ENCODE measurements around the gene PGBD5.

Gene PGBD5

DNA sequence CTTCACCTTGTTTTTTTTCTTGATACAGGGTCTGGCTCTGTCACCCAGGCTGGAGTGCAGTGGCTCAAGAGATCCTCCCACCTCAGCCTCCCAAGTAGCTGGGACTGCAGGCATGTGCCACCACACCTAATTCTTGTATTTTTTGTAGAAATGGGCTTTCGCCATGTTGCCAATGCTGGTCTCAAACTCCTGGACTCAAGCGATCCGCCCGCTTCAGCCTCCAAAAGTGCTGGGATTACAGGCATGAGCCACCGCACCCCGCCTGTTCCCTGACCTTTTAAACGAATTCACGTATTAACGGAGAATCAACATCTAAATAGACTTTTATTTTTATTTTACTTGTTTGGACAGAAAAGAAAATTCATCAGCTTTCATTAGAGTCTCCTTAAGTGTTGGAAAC is 104.8 kb downstream of the PGBD5 start:
- no peak overlapping the region for H3K4me3 ChIP-seq (ENCODE audit: insufficient read depth, low read depth, low read length, poor library complexity, severe bottlenecking)
- no peak for DNase-seq
- no peaks in the 10 kb centered on the region for H3K4me1 ChIP-seq (ENCODE audit: control insufficient read depth, insufficient read depth, low read length, poor library complexity, severe bottlenecking)
- H3K9me3 ChIP-seq (ENCODE audit: control insufficient read depth, low read length) = no peaks in the 10 kb centered on the region
- H3K27ac ChIP-seq (ENCODE audit: insufficient read depth, low read length, poor library complexity, severe bottlenecking) = no peak overlapping the region
- no peaks in the 10 kb centered on the region for H3K27me3 ChIP-seq (replicated peaks; ENCODE audit: control insufficient read depth, insufficient read depth, low read length, poor library complexity, severe bottlenecking)
- no peaks in the 10 kb centered on the region for H3K36me3 ChIP-seq (ENCODE audit: control insufficient read depth, insufficient read depth, low read length)

DNA sequence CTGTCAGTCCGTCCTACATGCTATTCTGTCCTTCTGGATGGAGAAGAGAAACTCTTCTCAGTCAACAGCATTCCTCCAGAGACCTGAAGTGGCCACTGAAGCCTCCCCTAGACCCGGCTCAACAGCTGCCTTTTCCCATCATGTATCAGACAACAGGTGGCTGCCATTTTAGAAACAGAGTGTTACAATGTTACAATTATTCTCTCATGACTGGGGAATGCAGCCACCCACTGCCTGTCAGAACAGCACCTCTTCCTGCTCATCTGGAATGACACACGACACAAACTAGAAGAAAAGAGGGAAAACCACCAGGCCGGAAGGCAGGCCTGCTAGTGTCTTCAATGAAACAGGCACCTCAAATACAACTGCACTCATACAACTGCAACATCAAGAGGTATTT is 105.3 kb downstream of the PGBD5 start:
- no peak overlapping the region for H3K27ac ChIP-seq (ENCODE audit: insufficient read depth, low read length, poor library complexity, severe bottlenecking)
- no peak for DNase-seq
- H3K9me3 ChIP-seq (ENCODE audit: control insufficient read depth, low read length) = no peaks in the 10 kb centered on the region
- no peak overlapping the region for H3K4me3 ChIP-seq (ENCODE audit: insufficient read depth, low read depth, low read length, poor library complexity, severe bottlenecking)
- no peaks in the 10 kb centered on the region for H3K27me3 ChIP-seq (replicated peaks; ENCODE audit: control insufficient read depth, insufficient read depth, low read length, poor library complexity, severe bottlenecking)
- H3K4me1 ChIP-seq (ENCODE audit: control insufficient read depth, insufficient read depth, low read length, poor library complexity, severe bottlenecking) = no peaks in the 10 kb centered on the region
- H3K36me3 ChIP-seq (ENCODE audit: control insufficient read depth, insufficient read depth, low read length) = no peaks in the 10 kb centered on the region

GRCh38 chr1:230319014-230319747 is 107.0 kb downstream of the PGBD5 start:
- no peak overlapping the region for H3K4me3 ChIP-seq (ENCODE audit: insufficient read depth, low read depth, low read length, poor library complexity, severe bottlenecking)
- no peaks in the 10 kb centered on the region for H3K36me3 ChIP-seq (ENCODE audit: control insufficient read depth, insufficient read depth, low read length)
- H3K9me3 ChIP-seq (ENCODE audit: control insufficient read depth, low read length) = no peaks in the 10 kb centered on the region
- no peaks in the 10 kb centered on the region for H3K27me3 ChIP-seq (replicated peaks; ENCODE audit: control insufficient read depth, insufficient read depth, low read length, poor library complexity, severe bottlenecking)
- no peak for DNase-seq
- H3K27ac ChIP-seq (ENCODE audit: insufficient read depth, low read length, poor library complexity, severe bottlenecking) = no peak overlapping the region
- no peaks in the 10 kb centered on the region for H3K4me1 ChIP-seq (ENCODE audit: control insufficient read depth, insufficient read depth, low read length, poor library complexity, severe bottlenecking)

DNA sequence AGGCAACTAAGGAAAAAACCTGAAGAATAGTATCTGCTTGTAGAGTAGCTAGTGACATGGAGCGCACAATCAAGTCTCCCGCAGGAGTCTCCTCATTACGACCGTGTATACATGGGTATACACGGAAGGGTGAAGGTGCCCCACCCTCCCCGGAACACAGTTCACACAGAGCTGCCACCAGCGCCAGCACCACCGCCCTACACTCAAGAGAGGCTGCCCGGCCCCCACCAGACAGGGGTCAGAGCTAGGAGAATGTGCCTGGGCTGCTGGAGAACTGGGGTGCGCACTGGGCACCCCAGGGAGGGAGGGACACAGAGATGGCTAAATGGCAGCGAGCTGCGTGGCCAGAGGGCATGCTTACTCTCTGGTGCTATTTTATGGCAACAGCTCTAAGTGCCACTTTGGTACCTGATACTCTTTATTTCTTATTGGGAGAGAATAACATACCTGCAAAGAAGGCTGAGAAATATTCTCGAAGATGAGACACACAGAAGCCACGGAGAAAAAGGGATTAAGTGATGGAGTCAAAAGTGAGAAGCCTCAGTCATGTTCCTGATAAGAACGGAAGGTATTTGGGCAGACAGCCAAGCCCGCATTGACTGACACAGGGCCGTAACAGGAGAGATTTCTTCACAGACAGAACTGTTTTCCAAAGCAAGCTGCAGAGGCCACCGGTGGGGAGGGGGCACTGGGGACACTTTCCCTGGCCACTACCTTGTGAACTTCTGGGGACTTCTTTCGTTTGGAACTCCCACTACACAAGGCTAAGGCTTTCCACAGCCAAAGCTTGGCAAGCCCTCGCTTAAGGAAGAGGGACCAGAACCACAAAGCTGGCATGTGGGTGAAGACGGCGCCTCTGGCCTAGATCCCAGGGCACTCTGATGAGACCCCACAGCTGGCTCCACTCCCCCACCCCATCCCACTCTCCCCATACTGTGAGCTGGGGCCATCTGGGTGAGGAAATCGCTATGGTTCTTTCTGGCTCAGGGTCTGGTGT is 108.0 kb downstream of the PGBD5 start:
- no peak overlapping the region for H3K27ac ChIP-seq (ENCODE audit: insufficient read depth, low read length, poor library complexity, severe bottlenecking)
- H3K9me3 ChIP-seq (ENCODE audit: control insufficient read depth, low read length) = no peaks in the 10 kb centered on the region
- no peak for DNase-seq
- no peaks in the 10 kb centered on the region for H3K36me3 ChIP-seq (ENCODE audit: control insufficient read depth, insufficient read depth, low read length)
- no peaks in the 10 kb centered on the region for H3K4me1 ChIP-seq (ENCODE audit: control insufficient read depth, insufficient read depth, low read length, poor library complexity, severe bottlenecking)
- H3K4me3 ChIP-seq (ENCODE audit: insufficient read depth, low read depth, low read length, poor library complexity, severe bottlenecking) = no peak overlapping the region
- H3K27me3 ChIP-seq (replicated peaks; ENCODE audit: control insufficient read depth, insufficient read depth, low read length, poor library complexity, severe bottlenecking) = no peaks in the 10 kb centered on the region

GRCh38 chr1:230316864-230317745 is 109.0 kb downstream of the PGBD5 start:
- H3K27me3 ChIP-seq (replicated peaks; ENCODE audit: control insufficient read depth, insufficient read depth, low read length, poor library complexity, severe bottlenecking) = no peaks in the 10 kb centered on the region
- no peak overlapping the region for H3K4me3 ChIP-seq (ENCODE audit: insufficient read depth, low read depth, low read length, poor library complexity, severe bottlenecking)
- no peak for DNase-seq
- H3K36me3 ChIP-seq (ENCODE audit: control insufficient read depth, insufficient read depth, low read length) = no peaks in the 10 kb centered on the region
- no peaks in the 10 kb centered on the region for H3K9me3 ChIP-seq (ENCODE audit: control insufficient read depth, low read length)
- no peaks in the 10 kb centered on the region for H3K4me1 ChIP-seq (ENCODE audit: control insufficient read depth, insufficient read depth, low read length, poor library complexity, severe bottlenecking)
- H3K27ac ChIP-seq (ENCODE audit: insufficient read depth, low read length, poor library complexity, severe bottlenecking) = no peak overlapping the region

- no peaks in the 10 kb centered on the region for H3K36me3 ChIP-seq (ENCODE audit: control insufficient read depth, insufficient read depth, low read length)
- no peak overlapping the region for H3K27ac ChIP-seq (ENCODE audit: insufficient read depth, low read length, poor library complexity, severe bottlenecking)
- no peaks in the 10 kb centered on the region for H3K27me3 ChIP-seq (replicated peaks; ENCODE audit: control insufficient read depth, insufficient read depth, low read length, poor library complexity, severe bottlenecking)
- no peak overlapping the region for H3K4me3 ChIP-seq (ENCODE audit: insufficient read depth, low read depth, low read length, poor library complexity, severe bottlenecking)
- H3K4me1 ChIP-seq (ENCODE audit: control insufficient read depth, insufficient read depth, low read length, poor library complexity, severe bottlenecking) = no peaks in the 10 kb centered on the region
- no peak for DNase-seq
- H3K9me3 ChIP-seq (ENCODE audit: control insufficient read depth, low read length) = no peaks in the 10 kb centered on the region
Observed at GRCh38 chr1:230315099-230315498, 111.0 kb downstream of the PGBD5 start.

DNA sequence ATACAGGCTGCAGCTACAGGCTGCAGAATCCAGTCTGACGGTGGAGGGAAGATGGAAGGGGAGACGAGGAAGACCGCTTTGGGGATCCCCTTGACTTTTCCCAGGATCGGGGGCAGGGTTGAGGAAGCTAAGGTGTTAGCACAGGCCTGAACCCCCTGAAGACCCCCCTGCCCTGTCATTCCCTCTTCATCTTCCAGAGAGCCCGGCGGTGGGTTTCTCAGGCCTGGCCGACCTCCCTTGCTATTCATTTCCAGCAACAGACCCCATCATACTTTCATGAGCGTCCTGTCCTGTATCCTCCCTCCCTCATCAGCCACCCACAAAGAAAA is 112.0 kb downstream of the PGBD5 start:
- no peak overlapping the region for H3K27ac ChIP-seq (ENCODE audit: insufficient read depth, low read length, poor library complexity, severe bottlenecking)
- H3K36me3 ChIP-seq (ENCODE audit: control insufficient read depth, insufficient read depth, low read length) = no peaks in the 10 kb centered on the region
- no peak for DNase-seq
- no peaks in the 10 kb centered on the region for H3K27me3 ChIP-seq (replicated peaks; ENCODE audit: control insufficient read depth, insufficient read depth, low read length, poor library complexity, severe bottlenecking)
- no peaks in the 10 kb centered on the region for H3K9me3 ChIP-seq (ENCODE audit: control insufficient read depth, low read length)
- no peak overlapping the region for H3K4me3 ChIP-seq (ENCODE audit: insufficient read depth, low read depth, low read length, poor library complexity, severe bottlenecking)
- H3K4me1 ChIP-seq (ENCODE audit: control insufficient read depth, insufficient read depth, low read length, poor library complexity, severe bottlenecking) = no peaks in the 10 kb centered on the region

GRCh38 chr1:230313453-230314141 is 112.5 kb downstream of the PGBD5 start:
- Histone ChIP-seq H3K36me3 (ENCODE audit: control insufficient read depth, insufficient read depth, low read length) (no peaks in the 10 kb centered on the region), H3K27ac (ENCODE audit: insufficient read depth, low read length, poor library complexity, severe bottlenecking) (no peak overlapping the region), H3K4me3 (ENCODE audit: insufficient read depth, low read depth, low read length, poor library complexity, severe bottlenecking) (no peak overlapping the region), H3K9me3 (ENCODE audit: control insufficient read depth, low read length) (no peaks in the 10 kb centered on the region), H3K27me3 (replicated peaks; ENCODE audit: control insufficient read depth, insufficient read depth, low read length, poor library complexity, severe bottlenecking) (no peaks in the 10 kb centered on the region), H3K4me1 (ENCODE audit: control insufficient read depth, insufficient read depth, low read length, poor library complexity, severe bottlenecking) (no peaks in the 10 kb centered on the region)
- DNase-seq = no peak

GRCh38 chr1:230312676-230313075 is 113.5 kb downstream of the PGBD5 start:
- no peaks in the 10 kb centered on the region for H3K36me3 ChIP-seq (ENCODE audit: control insufficient read depth, insufficient read depth, low read length)
- no peak overlapping the region for H3K27ac ChIP-seq (ENCODE audit: insufficient read depth, low read length, poor library complexity, severe bottlenecking)
- H3K9me3 ChIP-seq (ENCODE audit: control insufficient read depth, low read length) = no peaks in the 10 kb centered on the region

More at GRCh38 chr1:230312676-230313075, 113.5 kb downstream of the PGBD5 start:
- H3K4me3 ChIP-seq (ENCODE audit: insufficient read depth, low read depth, low read length, poor library complexity, severe bottlenecking) = no peak overlapping the region
- no peaks in the 10 kb centered on the region for H3K4me1 ChIP-seq (ENCODE audit: control insufficient read depth, insufficient read depth, low read length, poor library complexity, severe bottlenecking)
- DNase-seq = no peak
- no peaks in the 10 kb centered on the region for H3K27me3 ChIP-seq (replicated peaks; ENCODE audit: control insufficient read depth, insufficient read depth, low read length, poor library complexity, severe bottlenecking)

Measured in effector memory CD4-positive, alpha-beta T cell (primary cell).